ENCODE measurements around the gene KHNYN. TPM values are rescaled to one million over a fixed set of nuclear protein-coding genes. Genes with fewer than 3 reads are reported as not detected.

The KHNYN gene
- total RNA-seq, 4 donors from 2014 or later = 56.7 to 145 (median 84.3) TPM

GRCh38 chr14:24428628-24429394 is 943 bp upstream of the KHNYN start:
- Histone ChIP-seq H3K27me3 (no peaks in the 10 kb centered on the region), H3K36me3 (peaks cover 19% of the 10 kb centered on the region), H3K27ac (peak overlapping the region; percentile 97), H3K9me3 (no peaks in the 10 kb centered on the region), H3K4me3 (peak overlapping the region; percentile 87), H3K4me1 (peaks cover 75% of the 10 kb centered on the region)
- no peak for TF ChIP-seq EP300 (IDR thresholded peaks at IDR 0.05)
- TF ChIP-seq POLR2AphosphoS5 (IDR thresholded peaks at IDR 0.05) = no peak
- TF ChIP-seq POLR2A (IDR thresholded peaks at IDR 0.05) = no peak
- TF ChIP-seq CTCF (IDR thresholded peaks at IDR 0.05) = no peak
- 85% methylated on average over 13 of the region's 18 CpGs for WGBS
- peak in 1 of 2 donors; percentile 65 for DNase-seq (ENCODE audit: low spot score in 2 of 2)

- H3K9me3 ChIP-seq = no peaks in the 10 kb centered on the region
- WGBS = 0% methylated on average over 8 of the region's 28 CpGs
- no peak for TF ChIP-seq POLR2A (IDR thresholded peaks at IDR 0.05)
- TF ChIP-seq POLR2AphosphoS5 (IDR thresholded peaks at IDR 0.05) = no peak
- no peak for TF ChIP-seq CTCF (IDR thresholded peaks at IDR 0.05)
- peak; percentile 87 for DNase-seq (ENCODE audit: low spot score in 2 of 2)
- peak overlapping the region; percentile 97 for H3K27ac ChIP-seq
- H3K36me3 ChIP-seq = peaks cover 29% of the 10 kb centered on the region
- no peaks in the 10 kb centered on the region for H3K27me3 ChIP-seq
- H3K4me1 ChIP-seq = peaks cover 70% of the 10 kb centered on the region
- peak overlapping the region; percentile 87 for H3K4me3 ChIP-seq
These were observed 458 bp downstream of the KHNYN start for GRCh38 chr14:24430143-24430681.

GRCh38 chr14:24430682-24431568 is 1.2 kb downstream of the KHNYN start:
- H3K27me3 ChIP-seq = no peaks in the 10 kb centered on the region
- TF ChIP-seq CTCF (IDR thresholded peaks at IDR 0.05) (no peak), POLR2A (IDR thresholded peaks at IDR 0.05) (no peak), POLR2AphosphoS5 (IDR thresholded peaks at IDR 0.05) (no peak), EP300 (IDR thresholded peaks at IDR 0.05) (no peak)
- H3K9me3 ChIP-seq = no peaks in the 10 kb centered on the region
- WGBS = 5% methylated on average over 12 of the region's 19 CpGs
- H3K4me3 ChIP-seq = peak overlapping the region; percentile 87
- H3K27ac ChIP-seq = peak overlapping the region; percentile 97
- peaks cover 68% of the 10 kb centered on the region for H3K4me1 ChIP-seq
- peak in 1 of 2 donors; percentile 72 for DNase-seq (ENCODE audit: low spot score in 2 of 2)
- peaks cover 34% of the 10 kb centered on the region for H3K36me3 ChIP-seq

- peak overlapping the region; percentile 87 for H3K4me3 ChIP-seq
- WGBS = 18% methylated on average over 9 of the region's 15 CpGs
These were observed 2.0 kb downstream of the KHNYN start for GRCh38 chr14:24431569-24432258.

More at GRCh38 chr14:24431569-24432258, 2.0 kb downstream of the KHNYN start:
- TF ChIP-seq POLR2A (IDR thresholded peaks at IDR 0.05) = no peak
- no peak for TF ChIP-seq EP300 (IDR thresholded peaks at IDR 0.05)
- peak; percentile 87 to 91 for TF ChIP-seq CTCF (IDR thresholded peaks at IDR 0.05)
- peak in 1 of 3 donors; percentile 57 for TF ChIP-seq POLR2AphosphoS5 (IDR thresholded peaks at IDR 0.05)
- Histone ChIP-seq H3K36me3 (peaks cover 38% of the 10 kb centered on the region), H3K4me1 (peaks cover 69% of the 10 kb centered on the region), H3K27me3 (no peaks in the 10 kb centered on the region), H3K9me3 (no peaks in the 10 kb centered on the region), H3K27ac (peak overlapping the region; percentile 97)
- DNase-seq (ENCODE audit: low spot score in 2 of 2) = peak; percentile 93 to 95
